ENCODE results near the gene EXOC4.

DNA sequence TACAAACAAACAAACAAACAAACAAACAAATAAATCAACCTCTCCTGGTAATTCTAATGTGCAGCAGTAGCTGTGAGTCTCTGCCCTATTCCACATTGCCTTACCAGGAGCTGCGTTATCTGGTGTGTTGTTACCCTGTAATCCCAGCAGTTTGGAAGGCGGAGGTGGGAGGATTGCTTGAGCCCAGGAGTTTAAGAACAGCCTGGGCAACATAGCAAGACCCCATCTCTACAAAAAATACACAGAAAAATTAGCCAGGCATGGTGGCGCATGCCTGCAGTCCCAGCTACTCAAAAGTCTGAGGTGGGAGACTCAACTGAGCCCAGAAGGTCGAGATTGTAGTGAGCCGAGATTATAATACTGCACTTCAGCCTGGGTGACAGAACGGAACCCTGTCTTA, 192.7 kb downstream of the EXOC4 start:
- TF ChIP-seq, protein P1, sequence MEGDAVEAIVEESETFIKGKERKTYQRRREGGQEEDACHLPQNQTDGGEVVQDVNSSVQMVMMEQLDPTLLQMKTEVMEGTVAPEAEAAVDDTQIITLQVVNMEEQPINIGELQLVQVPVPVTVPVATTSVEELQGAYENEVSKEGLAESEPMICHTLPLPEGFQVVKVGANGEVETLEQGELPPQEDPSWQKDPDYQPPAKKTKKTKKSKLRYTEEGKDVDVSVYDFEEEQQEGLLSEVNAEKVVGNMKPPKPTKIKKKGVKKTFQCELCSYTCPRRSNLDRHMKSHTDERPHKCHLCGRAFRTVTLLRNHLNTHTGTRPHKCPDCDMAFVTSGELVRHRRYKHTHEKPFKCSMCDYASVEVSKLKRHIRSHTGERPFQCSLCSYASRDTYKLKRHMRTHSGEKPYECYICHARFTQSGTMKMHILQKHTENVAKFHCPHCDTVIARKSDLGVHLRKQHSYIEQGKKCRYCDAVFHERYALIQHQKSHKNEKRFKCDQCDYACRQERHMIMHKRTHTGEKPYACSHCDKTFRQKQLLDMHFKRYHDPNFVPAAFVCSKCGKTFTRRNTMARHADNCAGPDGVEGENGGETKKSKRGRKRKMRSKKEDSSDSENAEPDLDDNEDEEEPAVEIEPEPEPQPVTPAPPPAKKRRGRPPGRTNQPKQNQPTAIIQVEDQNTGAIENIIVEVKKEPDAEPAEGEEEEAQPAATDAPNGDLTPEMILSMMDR (IDR thresholded peaks at IDR 0.05) = no peak
- TF ChIP-seq POLR2A (IDR thresholded peaks at IDR 0.05) = no peak

Data from lower leg skin (tissue), 3 donors.